CD14-positive monocyte (primary cell): ENCODE measurements around the gene RNF181. TPM values are rescaled to one million over a fixed set of nuclear protein-coding genes. Genes with fewer than 3 reads are reported as not detected.

Experiments
- DNase-seq, 3 donors: peaks; one replicate each; pipeline ENCODE4 v3.0.0-alpha.2; 2011 to 2022
- H2AFZ ChIP-seq: 2 replicates; pipeline ENCODE4 v1.6.0; 2012; ENCODE audit warnings: mild to moderate bottlenecking, low read depth, low read length, inconsistent platforms; ENCODE audit not compliant: insufficient read depth, poor library complexity, severe bottlenecking
- H3K27ac ChIP-seq, 2 donors: 1 replicate in 1 of 2; 2 replicates in 1 of 2; pipeline ENCODE4 v1.5.1; 2012 to 2013; ENCODE audit warnings: low read length in 2 of 2, control low read depth in 1 of 2, inconsistent platforms in 1 of 2, low read depth in 1 of 2, mild to moderate bottlenecking in 1 of 2
- H3K27me3 ChIP-seq, 2 donors: one replicate each; pipeline versions ENCODE4 v1.6.0 to v1.6.1; 2011 to 2013; ENCODE audit warnings: low read length in 2 of 2; ENCODE audit not compliant: control insufficient read depth in 2 of 2, insufficient read depth in 2 of 2
- H3K36me3 ChIP-seq, 2 donors: replicated peaks in 1 of 2; 1 replicate in 1 of 2; 2 replicates in 1 of 2; pipeline versions ENCODE4 v1.5.1 to v1.6.1; 2012 to 2013; ENCODE audit warnings: low read length in 2 of 2, control low read depth in 1 of 2, inconsistent platforms in 1 of 2, mild to moderate bottlenecking in 1 of 2; ENCODE audit not compliant: insufficient read depth in 2 of 2, control insufficient read depth in 1 of 2
- H3K4me1 ChIP-seq, 2 donors: 1 replicate in 1 of 2; 2 replicates in 1 of 2; pipeline versions ENCODE4 v1.5.1 to v1.6.1; 2012 to 2013; ENCODE audit warnings: low read length in 2 of 2, control low read depth in 1 of 2, inconsistent platforms in 1 of 2, mild to moderate bottlenecking in 1 of 2, moderate library complexity in 1 of 2; ENCODE audit not compliant: insufficient read depth in 2 of 2, control insufficient read depth in 1 of 2
- H3K4me2 ChIP-seq: replicated peaks from 2 replicates; pipeline ENCODE3; 2012; ENCODE audit warnings: low read length, moderate library complexity, mild to moderate bottlenecking; ENCODE audit not compliant: poor library complexity, severe bottlenecking; ENCODE audit errors: extremely low read depth
- H3K4me3 ChIP-seq, 3 experiments: fragments of 200-600 bp in 1 of 3; sonication (generic) in 1 of 3; replicated peaks in 1 of 3; 1 replicate in 2 of 3; 2 replicates in 1 of 3; pipeline ENCODE4 v1.5.1; 2011 to 2013; ENCODE audit warnings: low read length in 3 of 3, mild to moderate bottlenecking in 3 of 3, control low read depth in 2 of 3, low read depth in 2 of 3, inconsistent platforms in 1 of 3, moderate library complexity in 1 of 3
- H3K79me2 ChIP-seq: 2 replicates; pipeline ENCODE4 v1.6.0; 2012; ENCODE audit warnings: mild to moderate bottlenecking, control low read depth, inconsistent platforms, low read length, moderate library complexity; ENCODE audit not compliant: insufficient read depth
- H3K9ac ChIP-seq: 2 replicates; pipeline ENCODE4 v1.6.0; 2017; ENCODE audit warnings: low read length, mild to moderate bottlenecking; ENCODE audit not compliant: insufficient read depth, poor library complexity, severe bottlenecking
- H3K9me3 ChIP-seq, 2 donors: replicated peaks in 1 of 2; 1 replicate in 1 of 2; 2 replicates in 1 of 2; pipeline versions ENCODE4 v1.5.1 to v1.6.1; 2012 to 2013; ENCODE audit warnings: low read length in 2 of 2, control low read depth in 1 of 2; ENCODE audit not compliant: control insufficient read depth in 1 of 2, insufficient read depth in 1 of 2
- H4K20me1 ChIP-seq: 2 replicates; pipeline ENCODE4 v1.6.0; 2012; ENCODE audit warnings: mild to moderate bottlenecking, low read length, control low read depth, moderate library complexity; ENCODE audit not compliant: insufficient read depth
- H3K27ac Mint-ChIP-seq, 7 donors: one replicate each; pipeline ENCODE4 v1.8.0; 2020; ENCODE audit warnings: mild to moderate bottlenecking in 7 of 7, mixed read lengths in 7 of 7, moderate library complexity in 6 of 7, inconsistent platforms in 2 of 7
- H3K27me3 Mint-ChIP-seq, 3 donors: one replicate each; pipeline ENCODE4 v1.8.0; 2021 to 2022; ENCODE audit warnings: low read depth in 3 of 3, mild to moderate bottlenecking in 3 of 3, mixed read lengths in 3 of 3, moderate library complexity in 3 of 3, inconsistent platforms in 1 of 3
- H3K36me3 Mint-ChIP-seq, 2 donors: one replicate each; pipeline ENCODE4 v1.8.0; 2020; ENCODE audit warnings: mixed read lengths in 2 of 2, inconsistent platforms in 1 of 2, mild to moderate bottlenecking in 1 of 2
- H3K4me1 Mint-ChIP-seq: one replicate; pipeline ENCODE4 v1.8.0; 2020; ENCODE audit warnings: mild to moderate bottlenecking, mixed read lengths
- H3K4me3 Mint-ChIP-seq, 2 donors: one replicate each; pipeline ENCODE4 v1.8.0; 2020; ENCODE audit warnings: mild to moderate bottlenecking in 2 of 2, mixed read lengths in 2 of 2, moderate library complexity in 1 of 2
- H3K9me3 Mint-ChIP-seq, 7 donors: one replicate each; pipeline ENCODE4 v1.8.0; 2020 to 2022; ENCODE audit warnings: mixed read lengths in 7 of 7, mild to moderate bottlenecking in 6 of 7, moderate library complexity in 6 of 7, inconsistent platforms in 2 of 7
- WGBS: methylation state at CpG from one replicate; pipeline ENCODE4 v1.1.5; 2013; ENCODE audit warnings: missing lambda C conversion rate; ENCODE audit not compliant: insufficient coverage; 5-methylcytosine and 5-hydroxymethylcytosine counted together
- intact Hi-C, 2 donors: fragments of 100-400 bp; cut with micrococcal nuclease; formaldehyde crosslinking; loops; one replicate each; pipeline versions ENCODE4 v1.15.0 to v1.15.1; 2023
- polyA plus RNA-seq, 3 donors: library from polyadenylated mRNA; depleted of rRNA in 1 of 3; unstranded in 2 of 3; stranded (reverse) in 1 of 3; fragments of 300-500 nt in 2 of 3; fragments of >200 nt in 1 of 3; fragmentation: Illumina TruSeq in 2 of 3; gene quantifications; 1 replicate in 2 of 3; 2 replicates in 1 of 3; pipeline ENCODE4 v1.2.3, GENCODE V29; 2012 to 2021
- TF ChIP-seq, protein P1 (sequence below): fragments of 200-600 bp; IDR thresholded peaks from one replicate; pipeline ENCODE4 v1.8.0; 2022; ENCODE audit warnings: antibody characterized with exemption, mild to moderate bottlenecking

Gene RNF181
- polyA plus RNA-seq, 3 donors = 254 to 475 (median 382) TPM

DNA sequence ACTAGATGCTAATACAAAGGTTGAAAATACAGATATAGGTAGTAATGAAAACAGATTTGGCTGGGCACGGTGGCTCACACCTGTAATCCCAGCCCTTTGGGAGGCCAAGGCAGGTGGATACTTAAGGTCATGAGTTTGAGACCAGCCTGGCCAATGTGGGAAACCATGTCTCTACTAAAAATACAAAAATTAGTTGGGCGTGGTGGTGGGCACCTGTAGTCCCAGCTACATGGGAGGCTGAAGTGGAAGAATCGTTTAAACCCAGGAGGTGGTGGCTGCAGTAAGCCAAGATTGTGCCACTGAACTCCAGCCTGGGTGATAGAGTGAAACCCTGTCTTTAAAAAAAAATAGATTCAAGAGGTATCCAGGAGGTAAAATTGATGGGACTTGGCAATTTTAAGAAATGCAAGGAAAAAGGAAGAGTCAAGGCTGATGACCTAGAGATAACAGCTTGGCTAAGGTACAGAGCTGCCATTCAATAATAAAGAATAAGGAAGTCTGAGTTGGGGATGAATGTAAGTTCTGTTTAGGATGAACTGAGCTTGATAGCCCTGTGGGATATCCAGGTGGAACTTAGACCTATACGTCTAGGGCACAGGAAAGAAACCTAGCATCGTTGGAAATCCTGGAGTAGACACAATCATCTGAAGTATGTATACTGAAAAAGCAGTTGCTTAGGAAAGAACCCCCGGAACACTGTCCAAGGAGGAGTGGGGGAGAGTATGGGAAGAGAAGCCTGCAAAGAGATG lies 47.5 kb upstream of the RNF181 start:
- TF ChIP-seq, protein P1, sequence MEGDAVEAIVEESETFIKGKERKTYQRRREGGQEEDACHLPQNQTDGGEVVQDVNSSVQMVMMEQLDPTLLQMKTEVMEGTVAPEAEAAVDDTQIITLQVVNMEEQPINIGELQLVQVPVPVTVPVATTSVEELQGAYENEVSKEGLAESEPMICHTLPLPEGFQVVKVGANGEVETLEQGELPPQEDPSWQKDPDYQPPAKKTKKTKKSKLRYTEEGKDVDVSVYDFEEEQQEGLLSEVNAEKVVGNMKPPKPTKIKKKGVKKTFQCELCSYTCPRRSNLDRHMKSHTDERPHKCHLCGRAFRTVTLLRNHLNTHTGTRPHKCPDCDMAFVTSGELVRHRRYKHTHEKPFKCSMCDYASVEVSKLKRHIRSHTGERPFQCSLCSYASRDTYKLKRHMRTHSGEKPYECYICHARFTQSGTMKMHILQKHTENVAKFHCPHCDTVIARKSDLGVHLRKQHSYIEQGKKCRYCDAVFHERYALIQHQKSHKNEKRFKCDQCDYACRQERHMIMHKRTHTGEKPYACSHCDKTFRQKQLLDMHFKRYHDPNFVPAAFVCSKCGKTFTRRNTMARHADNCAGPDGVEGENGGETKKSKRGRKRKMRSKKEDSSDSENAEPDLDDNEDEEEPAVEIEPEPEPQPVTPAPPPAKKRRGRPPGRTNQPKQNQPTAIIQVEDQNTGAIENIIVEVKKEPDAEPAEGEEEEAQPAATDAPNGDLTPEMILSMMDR = no peak

DNA sequence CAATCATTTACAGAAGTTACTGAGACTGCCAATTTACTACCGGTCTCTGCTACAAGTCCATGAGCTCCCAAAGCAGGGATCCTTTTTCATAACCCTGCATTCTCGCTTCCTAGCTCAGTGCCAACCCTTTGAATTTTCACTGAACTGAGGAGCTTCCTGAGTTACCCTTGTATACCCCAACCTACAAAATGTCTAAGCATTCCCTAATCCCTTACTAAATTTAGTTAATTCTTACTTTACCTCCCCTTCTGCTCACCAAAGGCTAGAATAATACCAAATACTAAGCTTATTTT lies 47.0 kb upstream of the RNF181 start:
- Mint-ChIP-seq H3K4me1 (peaks cover 28% of the 10 kb centered on the region), H3K27ac (peak overlapping the region in 1 of 7 donors; percentile 82), H3K36me3 (peaks cover 55 to 81% of the 10 kb centered on the region in 2 donors), H3K4me3 (no peak overlapping the region), H3K27me3 (peaks cover 0 to 2% (median 0%) of the 10 kb centered on the region in 3 donors), H3K9me3 (no peaks in the 10 kb centered on the region)
- no peak overlapping the region for H3K9ac ChIP-seq
- H3K4me2 ChIP-seq = no peak overlapping the region
- no peaks in the 10 kb centered on the region for H3K9me3 ChIP-seq
- no peaks in the 10 kb centered on the region for H3K27me3 ChIP-seq
- H3K4me1 ChIP-seq = peaks cover 19 to 27% of the 10 kb centered on the region in 2 donors
- H3K36me3 ChIP-seq = peaks cover 44 to 84% of the 10 kb centered on the region in 2 donors
- peaks cover 35% of the 10 kb centered on the region for H4K20me1 ChIP-seq
- DNase-seq = no peak
- H3K27ac ChIP-seq = no peak overlapping the region
- peaks cover 3% of the 10 kb centered on the region for H3K79me2 ChIP-seq
- H3K4me3 ChIP-seq = no peak overlapping the region
- H2AFZ ChIP-seq = no peak overlapping the region
- 85% methylated on average over 2 of the region's 2 CpGs for WGBS
- TF ChIP-seq, protein P1 = no peak
- intact Hi-C loops = no loop called here

More for the DNA sequence above, 47.5 kb upstream of the RNF181 start:
- Histone ChIP-seq H3K36me3 (peaks cover 45 to 84% of the 10 kb centered on the region in 2 donors), H3K79me2 (peaks cover 6% of the 10 kb centered on the region), H3K27me3 (no peaks in the 10 kb centered on the region), H3K27ac (no peak overlapping the region), H2AFZ (no peak overlapping the region), H3K9me3 (no peaks in the 10 kb centered on the region), H4K20me1 (peaks cover 41% of the 10 kb centered on the region), H3K9ac (no peak overlapping the region), H3K4me1 (peaks cover 19 to 27% of the 10 kb centered on the region in 2 donors), H3K4me3 (no peak overlapping the region), H3K4me2 (no peak overlapping the region)
- Mint-ChIP-seq H3K36me3 (peaks cover 56 to 81% of the 10 kb centered on the region in 2 donors), H3K4me1 (peaks cover 28% of the 10 kb centered on the region), H3K27me3 (peaks cover 0 to 2% (median 0%) of the 10 kb centered on the region in 3 donors), H3K27ac (peak overlapping the region in 5 of 7 donors; percentile 47 to 82 (median 74)), H3K4me3 (no peak overlapping the region), H3K9me3 (no peaks in the 10 kb centered on the region)
- intact Hi-C loops = no loop called here
- DNase-seq = no peak
- 80% methylated on average over 3 of the region's 6 CpGs for WGBS
